ENCODE results near the gene TTC21A. TPM values are rescaled to one million over a fixed set of nuclear protein-coding genes. Genes with fewer than 3 reads are reported as not detected.

Gene TTC21A
- total and polyA plus RNA-seq, 11 donors = 0.72 to 4.8 (median 1.9) TPM

DNA sequence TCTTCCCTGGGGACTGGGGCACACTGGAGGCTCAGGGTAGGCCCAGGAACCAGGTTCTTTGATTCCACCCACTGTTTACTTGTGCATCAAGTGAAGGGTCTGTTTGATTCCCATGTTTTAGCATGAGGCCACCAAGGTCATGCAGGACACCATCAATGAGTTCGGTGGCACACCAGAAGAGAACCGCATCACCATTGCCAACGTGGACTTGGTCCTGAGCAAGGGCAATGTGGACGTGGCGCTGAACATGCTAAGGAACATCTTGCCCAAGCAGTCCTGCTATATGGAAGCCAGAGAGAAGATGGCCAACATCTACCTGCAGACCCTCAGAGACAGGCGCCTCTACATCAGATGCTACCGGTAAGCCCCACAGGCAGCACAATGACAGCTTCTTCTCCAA is 21.5 kb downstream of the TTC21A start:
- Histone ChIP-seq H3K4me3 (no peak overlapping the region), H3K36me3 (peaks cover 0 to 6% (median 0%) of the 10 kb centered on the region in 9 donors), H3K4me1 (peaks cover 0 to 17% (median 4%) of the 10 kb centered on the region in 12 donors), H3K9me3 (no peaks in the 10 kb centered on the region), H3K27ac (no peak overlapping the region), H3K27me3 (no peaks in the 10 kb centered on the region)
- 96 to 98% (median 96%) methylated on average over 7 of the region's 7 CpGs for WGBS, 4 donors
- ATAC-seq = no peak
- intact Hi-C loops (cut with DNase I) = loop anchor here in 4 of 10 donors (5.0 kb wide), 4 partner anchors 58 to 158 kb away; partner anchors contain the start of gene XIRP1 (in 1 of the 4)
- DNase-seq = no peak
- TF ChIP-seq CTCF (IDR thresholded peaks at IDR 0.05) (no peak), POLR2A (IDR thresholded peaks at IDR 0.05) (no peak)

GRCh38 chr3:39130026-39130425 is 22.5 kb downstream of the TTC21A start:
- Histone ChIP-seq H3K9me3 (no peaks in the 10 kb centered on the region), H3K4me3 (no peak overlapping the region), H3K36me3 (peaks cover 0 to 6% (median 0%) of the 10 kb centered on the region in 9 donors), H3K27ac (no peak overlapping the region), H3K27me3 (no peaks in the 10 kb centered on the region), H3K4me1 (peaks cover 0 to 28% (median 8%) of the 10 kb centered on the region in 12 donors)
- TF ChIP-seq CTCF (IDR thresholded peaks at IDR 0.05) (no peak), POLR2A (IDR thresholded peaks at IDR 0.05) (no peak)
- no peak for ATAC-seq
- peak in 1 of 5 donors; percentile 26 for DNase-seq
- intact Hi-C loops (cut with DNase I) = loop anchor here in 3 of 10 donors (10.0 kb wide), 1 partner anchor 55 kb away; no protein-coding TSS in a partner anchor
- WGBS, 4 donors = 88 to 98% (median 95%) methylated on average over 6 of the region's 6 CpGs

- H3K9me3 ChIP-seq = no peaks in the 10 kb centered on the region
- TF ChIP-seq CTCF (IDR thresholded peaks at IDR 0.05) (no peak), POLR2A (IDR thresholded peaks at IDR 0.05) (no peak)
- peaks cover 0 to 6% (median 0%) of the 10 kb centered on the region in 9 donors for H3K36me3 ChIP-seq
- H3K27me3 ChIP-seq = no peaks in the 10 kb centered on the region
- intact Hi-C loops (cut with DNase I) = loop anchor here in 3 of 10 donors (10.0 kb wide), 1 partner anchor 54 kb away; no protein-coding TSS in a partner anchor
- peaks cover 0 to 35% (median 12%) of the 10 kb centered on the region in 12 donors for H3K4me1 ChIP-seq
- H3K27ac ChIP-seq = no peak overlapping the region
- DNase-seq (no peak), ATAC-seq (no peak)
- 86 to 91% (median 91%) methylated on average over 3 of the region's 3 CpGs for WGBS, 4 donors
- H3K4me3 ChIP-seq = no peak overlapping the region
Measured at GRCh38 chr3:39130693-39131265, 23.3 kb downstream of the TTC21A start.

GRCh38 chr3:39132096-39133092 is 24.9 kb downstream of the TTC21A start:
- no peak overlapping the region for H3K27ac ChIP-seq
- ATAC-seq (no peak), DNase-seq (no peak)
- H3K4me1 ChIP-seq = peaks cover 0 to 42% (median 13%) of the 10 kb centered on the region in 12 donors
- intact Hi-C loops (cut with DNase I) = loop anchor here in 3 of 10 donors (10.0 kb wide), 1 partner anchor 52 kb away; no protein-coding TSS in a partner anchor
- no peak overlapping the region for H3K4me3 ChIP-seq
- peaks cover 0 to 6% (median 0%) of the 10 kb centered on the region in 9 donors for H3K36me3 ChIP-seq
- H3K27me3 ChIP-seq = no peaks in the 10 kb centered on the region
- TF ChIP-seq POLR2A (IDR thresholded peaks at IDR 0.05) = no peak
- TF ChIP-seq CTCF (IDR thresholded peaks at IDR 0.05) = no peak
- H3K9me3 ChIP-seq = no peaks in the 10 kb centered on the region
- 81 to 88% (median 86%) methylated on average over 11 of the region's 11 CpGs for WGBS, 4 donors
